ENCODE measurements around the gene FYN. TPM values are rescaled to one million over a fixed set of nuclear protein-coding genes. Genes with fewer than 3 reads are reported as not detected.

Gene FYN
- total RNA-seq, 1 donor from 2014 or later, result 130 TPM

GRCh38 chr6:111662794-111663593 is 210.3 kb downstream of the FYN start:
- no peaks in the 10 kb centered on the region for H3K9me3 ChIP-seq
- peaks cover 73% of the 10 kb centered on the region for H3K4me1 ChIP-seq
- no peaks in the 10 kb centered on the region for H3K27me3 ChIP-seq
- intact Hi-C loops (cut with DNase I), result loop anchor here (5.0 kb wide), 1 partner anchor 61 kb away; no protein-coding TSS in a partner anchor
- peak overlapping the region; percentile 80 for H3K27ac ChIP-seq
- peak in 1 of 2 donors; percentile 87 for DNase-seq (ENCODE audit: extremely low spot score in 2 of 2)
- H3K4me3 ChIP-seq, result no peak overlapping the region
- TF ChIP-seq POLR2AphosphoS5 (IDR thresholded peaks at IDR 0.05; ENCODE audit: insufficient read depth in 1 of 2, low read depth in 1 of 2) (peak in 1 of 2 donors; percentile 10), CTCF (IDR thresholded peaks at IDR 0.05) (no peak)
- no peaks in the 10 kb centered on the region for H3K36me3 ChIP-seq

GRCh38 chr6:111662072-111662793 is 211.0 kb downstream of the FYN start:
- peak overlapping the region; percentile 80 for H3K27ac ChIP-seq
- H3K4me1 ChIP-seq, result peaks cover 66% of the 10 kb centered on the region
- intact Hi-C loops (cut with DNase I), result loop anchor here (5.0 kb wide), 1 partner anchor 60 kb away; no protein-coding TSS in a partner anchor
- H3K27me3 ChIP-seq, result no peaks in the 10 kb centered on the region
- H3K36me3 ChIP-seq, result no peaks in the 10 kb centered on the region
- H3K4me3 ChIP-seq, result no peak overlapping the region
- no peaks in the 10 kb centered on the region for H3K9me3 ChIP-seq
- TF ChIP-seq POLR2AphosphoS5 (IDR thresholded peaks at IDR 0.05; ENCODE audit: insufficient read depth in 1 of 2, low read depth in 1 of 2) (no peak), POLR2A (IDR thresholded peaks at IDR 0.05) (no peak), CTCF (IDR thresholded peaks at IDR 0.05) (no peak)
- DNase-seq (ENCODE audit: extremely low spot score in 2 of 2), result peak in 1 of 2 donors; percentile 79

GRCh38 chr6:111661541-111662061 is 211.7 kb downstream of the FYN start:
- Histone ChIP-seq H3K4me1 (peaks cover 59% of the 10 kb centered on the region), H3K27ac (peak overlapping the region; percentile 80), H3K27me3 (no peaks in the 10 kb centered on the region), H3K9me3 (no peaks in the 10 kb centered on the region), H3K36me3 (no peaks in the 10 kb centered on the region), H3K4me3 (no peak overlapping the region)
- intact Hi-C loops (cut with DNase I), result loop anchor here (5.0 kb wide), 1 partner anchor 59 kb away; no protein-coding TSS in a partner anchor
- TF ChIP-seq POLR2A (IDR thresholded peaks at IDR 0.05), result no peak
- no peak for TF ChIP-seq CTCF (IDR thresholded peaks at IDR 0.05)
- TF ChIP-seq POLR2AphosphoS5 (IDR thresholded peaks at IDR 0.05; ENCODE audit: insufficient read depth in 1 of 2, low read depth in 1 of 2), result no peak
- DNase-seq (ENCODE audit: extremely low spot score in 2 of 2), result peak in 1 of 2 donors; percentile 87

- TF ChIP-seq POLR2A (IDR thresholded peaks at IDR 0.05) (no peak), CTCF (IDR thresholded peaks at IDR 0.05) (no peak), POLR2AphosphoS5 (IDR thresholded peaks at IDR 0.05; ENCODE audit: insufficient read depth in 1 of 2, low read depth in 1 of 2) (no peak)
- Histone ChIP-seq H3K27me3 (no peaks in the 10 kb centered on the region), H3K4me1 (peaks cover 51% of the 10 kb centered on the region), H3K27ac (peak overlapping the region; percentile 80), H3K9me3 (no peaks in the 10 kb centered on the region), H3K4me3 (no peak overlapping the region), H3K36me3 (no peaks in the 10 kb centered on the region)
- no peak for DNase-seq (ENCODE audit: extremely low spot score in 2 of 2)
- intact Hi-C loops (cut with DNase I), result loop anchor here (5.0 kb wide), 1 partner anchor 58 kb away; no protein-coding TSS in a partner anchor
Measured at GRCh38 chr6:111660531-111660930, 212.7 kb downstream of the FYN start.

Data from vagina (tissue), 2 donors.